K562 (cell line): ENCODE data around the gene NOLC1. TPM values are rescaled to one million over a fixed set of nuclear protein-coding genes. Genes with fewer than 3 reads are reported as not detected.
A peak's percentile ranks its signal among the peaks of the same experiment; 100 is the strongest.

ENCODE experiments used
- ATAC-seq: fragments of 200-7000 bp; cut with Tn5 transposase; 3 replicates; pipeline ENCODE4 v1.9.1; 2020; ENCODE audit warnings: moderate library complexity
- BruUV-seq: library from RNA; stranded (reverse); fragments of 400-500 nt; replicated peaks from 2 replicates; lab custom pipeline; 2021; lab: Mats Ljungman, UMichigan
- CTCF ChIA-PET: fragments of 300-600 bp; formaldehyde crosslinking; extraction: SDS; loops from one replicate; lab custom pipeline; 2021; ENCODE audit warnings: low intra/inter-chr PET ratio; lab: Yijun Ruan, JAX
- POLR2A ChIA-PET: fragments of 300-600, 350-650 bp; sonication (Branson Sonifier 250); formaldehyde crosslinking; extraction: SDS; loops from one replicate; lab custom pipeline; 2021; ENCODE audit warnings: antibody characterized with exemption, inconsistent platforms; lab: Yijun Ruan, JAX
- DNase-seq, 4 experiments: peaks; one replicate each; pipeline versions ENCODE4 v3.0.0 to v3.0.0-alpha.2; 2011 to 2018; ENCODE audit warnings: low spot score in 3 of 4, mixed read lengths in 3 of 4; ENCODE audit errors: extremely low read depth in 1 of 4
- FAIRE-seq: peaks from 2 replicates; lab custom pipeline; 2011; peaks lifted over from hg19 to GRCh38; lab: Jason Lieb, UNC
- H2AFZ ChIP-seq: 2 replicates; pipeline ENCODE4 v1.6.0; 2011; ENCODE audit warnings: low read depth, low read length, control low read depth, inconsistent platforms
- H3K27ac ChIP-seq: fragments of 200-600 bp; 3 replicates; pipeline ENCODE4 v1.8.0; 2011; ENCODE audit warnings: low read depth, mild to moderate bottlenecking, control low read depth, inconsistent platforms, low read length, moderate library complexity, mixed read lengths; ENCODE audit errors: extremely low read depth
- H3K27me3 ChIP-seq, 2 experiments: fragments of 300-600 bp in 1 of 2; 2 replicates in 1 of 2; 3 replicates in 1 of 2; pipeline versions ENCODE4 v1.6.0 to v1.8.0; 2011; ENCODE audit warnings: inconsistent platforms in 2 of 2, low read length in 2 of 2, mild to moderate bottlenecking in 1 of 2, mixed read lengths in 1 of 2, moderate library complexity in 1 of 2; ENCODE audit not compliant: control insufficient read depth in 2 of 2, insufficient read depth in 2 of 2
- H3K36me3 ChIP-seq: fragments of 300-600 bp; 3 replicates; pipeline ENCODE4 v1.8.0; 2011; ENCODE audit warnings: mild to moderate bottlenecking, low read length, inconsistent platforms; ENCODE audit not compliant: control insufficient read depth, insufficient read depth
- H3K4me1 ChIP-seq, 2 experiments: fragments of 200-600 bp in 1 of 2; replicated peaks in 1 of 2; 2 replicates in 1 of 2; 3 replicates in 1 of 2; pipeline versions ENCODE4 v1.5.1 to v1.8.0; 2011; ENCODE audit warnings: inconsistent platforms in 2 of 2, low read length in 2 of 2, mild to moderate bottlenecking in 1 of 2, mixed read lengths in 1 of 2, moderate library complexity in 1 of 2; ENCODE audit not compliant: control insufficient read depth in 2 of 2, insufficient read depth in 2 of 2
- H3K4me2 ChIP-seq: 2 replicates; pipeline ENCODE4 v1.6.1; 2011; ENCODE audit warnings: low read length, control low read depth, inconsistent platforms, mixed read lengths; ENCODE audit not compliant: insufficient read depth
- H3K4me3 ChIP-seq: fragments of 200-600 bp; sonication (generic), shearing (Covaris generic); 2 replicates; pipeline ENCODE4 v1.5.1; 2016; ENCODE audit warnings: control low read depth, inconsistent platforms
- H3K79me2 ChIP-seq: fragments of 200-600 bp; 3 replicates; pipeline ENCODE4 v1.8.0; 2011; ENCODE audit warnings: low read length, inconsistent platforms; ENCODE audit not compliant: control insufficient read depth, insufficient read depth
- H3K9ac ChIP-seq, 2 experiments: 2 replicates each; pipeline versions ENCODE4 v1.6.0 to v1.6.1; 2011; ENCODE audit warnings: low read depth in 2 of 2, low read length in 2 of 2, control low read depth in 1 of 2, inconsistent platforms in 1 of 2, mild to moderate bottlenecking in 1 of 2, mixed read lengths in 1 of 2; ENCODE audit not compliant: insufficient read depth in 1 of 2
- H3K9me1 ChIP-seq: one replicate; pipeline ENCODE4 v1.6.0; 2011; ENCODE audit warnings: inconsistent platforms, mild to moderate bottlenecking, low read length, moderate library complexity; ENCODE audit not compliant: control insufficient read depth, insufficient read depth
- H3K9me3 ChIP-seq: replicated peaks from 2 replicates; pipeline ENCODE4 v1.5.1; 2011; ENCODE audit warnings: low read depth, low read length, inconsistent platforms; ENCODE audit not compliant: control insufficient read depth, insufficient read depth
- H4K20me1 ChIP-seq: replicated peaks from 2 replicates; pipeline ENCODE4 v1.6.1; 2011; ENCODE audit warnings: low read length, inconsistent platforms, mixed read lengths; ENCODE audit not compliant: control insufficient read depth, insufficient read depth
- FOXK2 ChIP-seq, 2 experiments: fragments of 450-650 bp; IDR thresholded peaks in 1 of 2; conservative IDR thresholded peaks in 1 of 2; 2 replicates each; pipeline ENCODE4 v1.6.1; 2016; ENCODE audit warnings: low read depth in 2 of 2, mild to moderate bottlenecking in 1 of 2
- HLTF ChIP-seq: fragments of 450-650 bp; IDR thresholded peaks from 2 replicates; pipeline ENCODE4 v1.6.1; 2016
- KAT8 ChIP-seq: fragments of 450-650 bp; IDR thresholded peaks from 2 replicates; pipeline ENCODE4 v1.6.1; 2016; ENCODE audit warnings: low read depth, mild to moderate bottlenecking
- MAFF ChIP-seq: IDR thresholded peaks from 2 replicates; pipeline ENCODE4 v1.6.1; 2012; ENCODE audit warnings: low read length, improper control_type of control experiment
- MEF2A ChIP-seq: IDR thresholded peaks from 2 replicates; pipeline ENCODE4 v1.6.1; 2011; ENCODE audit warnings: low read depth, mild to moderate bottlenecking, low read length, moderate library complexity; ENCODE audit not compliant: control insufficient read depth
- PCBP2 ChIP-seq: fragments of 200-400 bp; formaldehyde crosslinking; IDR thresholded peaks from 2 replicates; pipeline ENCODE4 v1.6.1; 2018; ENCODE audit warnings: low read length, low read depth, mild to moderate bottlenecking, moderate library complexity; ENCODE audit not compliant: poor library complexity, severe bottlenecking
- ZFP30 ChIP-seq: fragments of 250-450 bp; sonication (Bioruptor Pico); IDR thresholded peaks from 2 replicates; pipeline ENCODE4 v1.8.0; 2022; ENCODE audit warnings: moderate library complexity, mild to moderate bottlenecking, inconsistent platforms, borderline replicate concordance
- ZNF408 ChIP-seq: fragments of 250-450 bp; sonication (Bioruptor Pico); IDR thresholded peaks from 2 replicates; pipeline ENCODE4 v1.4.0; 2020; ENCODE audit warnings: low read depth, mild to moderate bottlenecking, moderate library complexity
- ZNF512 ChIP-seq: IDR thresholded peaks from 2 replicates; pipeline ENCODE4 v1.6.1; 2016; ENCODE audit warnings: missing genetic modification characterization, missing compliant biosample characterization
- ZNF644 ChIP-seq: fragments of 200-800 bp; sonication (Bioruptor generic); IDR thresholded peaks from 2 replicates; pipeline ENCODE4 v1.6.1; 2016; ENCODE audit warnings: low read depth, missing genetic modification characterization, missing compliant biosample characterization
- WGBS: fragments of 100-300 bp; shearing (Covaris generic); methylation state at CpG from one replicate; pipeline ENCODE4 v1.1.6; 2016; ENCODE audit warnings: low coverage, mixed read lengths; ENCODE audit not compliant: insufficient coverage; ENCODE audit errors: missing lambda C conversion rate; 5-methylcytosine and 5-hydroxymethylcytosine counted together
- in situ Hi-C: fragments of 300-500 bp; cut with MboI; formaldehyde crosslinking; loops from 4 replicates; pipeline ENCODE4 v1.15.0; 2018; ENCODE audit warnings: inconsistent platforms, mixed read lengths
- intact Hi-C: fragments of 100-400 bp; cut with micrococcal nuclease; formaldehyde crosslinking; loops from 2 replicates; pipeline ENCODE4 v1.14.2; 2022
- polyA plus RNA-seq, 8 experiments: library from polyadenylated mRNA; depleted of rRNA in 4 of 8; stranded (reverse) in 5 of 8; unstranded in 3 of 8; fragments of >200 nt; fragmentation: Nextera tagmentation in 2 of 8; fragmentation: Illumina TruSeq in 1 of 8; extraction: Ambion mirVana in 2 of 8; extraction: Trizol in 1 of 8; gene quantifications; 2 replicates each; pipeline versions ENCODE4 v1.2.1 to v1.2.3, GENCODE V29; 2011 to 2014; ENCODE audit warnings: inconsistent platforms in 1 of 8, missing spikeins in 1 of 8
- total RNA-seq, 7 experiments: library from RNA; depleted of rRNA in 6 of 7; stranded (reverse); fragments of >200 nt in 6 of 7; fragmentation: Illumina TruSeq in 2 of 7; extraction: Trizol in 2 of 7; gene quantifications; 2 replicates each; pipeline versions ENCODE4 v1.2.1 to v1.2.3, GENCODE V29; 2011 to 2021; ENCODE audit warnings: low replicate concordance in 1 of 7
- TF ChIP-seq, protein P1 (sequence below): fragments of 250-450 bp; sonication (Bioruptor Pico); IDR thresholded peaks from 2 replicates; pipeline ENCODE4 v1.5.0; 2020; ENCODE audit warnings: mild to moderate bottlenecking
- TF ChIP-seq, protein P2 (sequence below): fragments of 450-650 bp; IDR thresholded peaks from 2 replicates; pipeline ENCODE4 v1.6.1; 2018; ENCODE audit warnings: mild to moderate bottlenecking, low read depth; ENCODE audit not compliant: partially characterized antibody
- TF ChIP-seq, protein P3 (sequence below): fragments of 200-800 bp; sonication (Bioruptor generic); IDR thresholded peaks from 2 replicates; pipeline ENCODE4 v1.6.1; 2017; ENCODE audit warnings: missing genetic modification characterization, missing compliant biosample characterization

NOLC1 gene
- total and polyA plus RNA-seq, 9 of the 15 experiments (the other 6 are each of a cell fraction or from before 2014, with no cell fraction given): 102 to 310 (median 165) TPM

- TF ChIP-seq ZNF512: no peak
Observed at GRCh38 chr10:102111276-102111675, 40.9 kb upstream of the NOLC1 start (continued).

DNA sequence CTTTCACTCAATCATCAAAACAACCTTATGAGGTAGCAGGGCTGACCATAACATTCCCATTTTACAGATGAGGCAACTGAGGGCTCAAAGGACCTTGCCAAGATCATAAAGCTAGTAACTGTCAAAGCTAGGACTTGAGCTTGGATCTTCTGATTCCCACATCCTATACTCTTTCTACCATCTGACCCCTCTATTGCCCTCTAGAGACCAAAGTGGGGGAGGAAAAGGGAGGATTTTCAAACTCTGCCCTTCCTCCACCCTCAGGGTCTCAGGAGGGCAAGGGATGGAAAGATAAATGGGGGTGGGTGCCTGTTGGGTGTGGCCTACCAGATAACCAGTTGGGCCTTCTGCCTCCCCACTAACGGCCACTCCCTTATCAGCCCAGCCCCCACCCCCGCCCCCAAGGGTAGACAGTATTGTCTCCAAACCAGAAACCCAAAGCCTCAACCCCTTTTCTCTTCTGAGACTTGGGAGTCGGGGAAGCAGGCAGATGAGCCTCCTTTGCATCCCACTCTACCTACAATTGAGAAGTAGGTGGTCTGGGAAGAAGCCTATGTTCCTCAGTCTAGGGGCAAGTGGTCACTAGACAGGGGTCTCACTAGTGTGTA lies 39.9 kb upstream of the NOLC1 start:
- 0% methylated on average over 3 of the region's 3 CpGs for WGBS
- no peak overlapping the region for H2AFZ ChIP-seq
- peaks cover 20% of the 10 kb centered on the region for H4K20me1 ChIP-seq
- H3K9me1 ChIP-seq: peaks cover 3% of the 10 kb centered on the region
- peaks cover 58% of the 10 kb centered on the region for H3K36me3 ChIP-seq
- ATAC-seq (peak; percentile 57), FAIRE-seq (peak; percentile 96), DNase-seq (peak; percentile 73 to 95 (median 84))
- peak overlapping the region; percentile 91 to 94; a peak in 3 of 4 replicates for H3K9ac ChIP-seq
- peaks cover 81% of the 10 kb centered on the region for H3K79me2 ChIP-seq
- H3K27ac ChIP-seq: peak overlapping the region; percentile 97
- CTCF ChIA-PET: interaction anchor here (0.6 kb wide), 1 partner anchor 230 kb away, joined by 5 read pairs; no protein-coding TSS in a partner anchor
- peaks cover 31 to 37% of the 10 kb centered on the region in 2 experiments for H3K4me1 ChIP-seq
- H3K27me3 ChIP-seq: no peaks in the 10 kb centered on the region
- H3K4me2 ChIP-seq: peak overlapping the region; percentile 96
- POLR2A ChIA-PET: interaction anchor here (0.7 to 4.1 kb wide), 4 partner anchors 9 to 290 kb away, joined by 3 to 27 read pairs (median 3); no protein-coding TSS in a partner anchor
- in situ Hi-C loops (no loop called here), intact Hi-C loops (loop anchor here (1.0 to 10.0 kb wide), 3 partner anchors 21 to 268 kb away; partner anchors contain the start of genes HPS6, KCNIP2 and PPRC1)
- BruUV-seq: no TSS peak
- no peaks in the 10 kb centered on the region for H3K9me3 ChIP-seq
- H3K4me3 ChIP-seq: peak overlapping the region; percentile 94
- no peak for TF ChIP-seq ZNF644 (tag)
- TF ChIP-seq PCBP2: no peak
- TF ChIP-seq, protein P1, sequence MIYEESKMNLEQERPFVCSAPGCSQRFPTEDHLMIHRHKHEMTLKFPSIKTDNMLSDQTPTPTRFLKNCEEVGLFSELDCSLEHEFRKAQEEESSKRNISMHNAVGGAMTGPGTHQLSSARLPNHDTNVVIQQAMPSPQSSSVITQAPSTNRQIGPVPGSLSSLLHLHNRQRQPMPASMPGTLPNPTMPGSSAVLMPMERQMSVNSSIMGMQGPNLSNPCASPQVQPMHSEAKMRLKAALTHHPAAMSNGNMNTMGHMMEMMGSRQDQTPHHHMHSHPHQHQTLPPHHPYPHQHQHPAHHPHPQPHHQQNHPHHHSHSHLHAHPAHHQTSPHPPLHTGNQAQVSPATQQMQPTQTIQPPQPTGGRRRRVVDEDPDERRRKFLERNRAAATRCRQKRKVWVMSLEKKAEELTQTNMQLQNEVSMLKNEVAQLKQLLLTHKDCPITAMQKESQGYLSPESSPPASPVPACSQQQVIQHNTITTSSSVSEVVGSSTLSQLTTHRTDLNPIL (CRISPR knock-in tag): no peak
- no peak for TF ChIP-seq ZFP30
- TF ChIP-seq, protein P2, sequence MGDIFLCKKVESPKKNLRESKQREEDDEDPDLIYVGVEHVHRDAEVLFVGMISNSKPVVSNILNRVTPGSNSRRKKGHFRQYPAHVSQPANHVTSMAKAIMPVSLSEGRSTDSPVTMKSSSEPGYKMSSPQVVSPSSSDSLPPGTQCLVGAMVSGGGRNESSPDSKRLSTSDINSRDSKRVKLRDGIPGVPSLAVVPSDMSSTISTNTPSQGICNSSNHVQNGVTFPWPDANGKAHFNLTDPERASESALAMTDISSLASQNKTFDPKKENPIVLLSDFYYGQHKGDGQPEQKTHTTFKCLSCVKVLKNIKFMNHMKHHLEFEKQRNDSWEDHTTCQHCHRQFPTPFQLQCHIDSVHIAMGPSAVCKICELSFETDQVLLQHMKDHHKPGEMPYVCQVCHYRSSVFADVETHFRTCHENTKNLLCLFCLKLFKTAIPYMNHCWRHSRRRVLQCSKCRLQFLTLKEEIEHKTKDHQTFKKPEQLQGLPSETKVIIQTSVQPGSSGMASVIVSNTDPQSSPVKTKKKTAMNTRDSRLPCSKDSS: no peak
- no peak for TF ChIP-seq FOXK2 (conservative IDR thresholded peaks at IDR 0.05 in 1 of 2, IDR thresholded peaks at IDR 0.05 in 1 of 2; ENCODE audit: low read depth in 2 of 2)
- no peak for TF ChIP-seq KAT8
- no peak for TF ChIP-seq HLTF
- no peak for TF ChIP-seq MEF2A
- TF ChIP-seq, protein P3, sequence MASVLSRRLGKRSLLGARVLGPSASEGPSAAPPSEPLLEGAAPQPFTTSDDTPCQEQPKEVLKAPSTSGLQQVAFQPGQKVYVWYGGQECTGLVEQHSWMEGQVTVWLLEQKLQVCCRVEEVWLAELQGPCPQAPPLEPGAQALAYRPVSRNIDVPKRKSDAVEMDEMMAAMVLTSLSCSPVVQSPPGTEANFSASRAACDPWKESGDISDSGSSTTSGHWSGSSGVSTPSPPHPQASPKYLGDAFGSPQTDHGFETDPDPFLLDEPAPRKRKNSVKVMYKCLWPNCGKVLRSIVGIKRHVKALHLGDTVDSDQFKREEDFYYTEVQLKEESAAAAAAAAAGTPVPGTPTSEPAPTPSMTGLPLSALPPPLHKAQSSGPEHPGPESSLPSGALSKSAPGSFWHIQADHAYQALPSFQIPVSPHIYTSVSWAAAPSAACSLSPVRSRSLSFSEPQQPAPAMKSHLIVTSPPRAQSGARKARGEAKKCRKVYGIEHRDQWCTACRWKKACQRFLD: no peak
- no peak for TF ChIP-seq ZNF408 (CRISPR knock-in tag)
- TF ChIP-seq MAFF: no peak
